ENCODE data around the gene RPF1. TPM values are rescaled to one million over a fixed set of nuclear protein-coding genes. Genes with fewer than 3 reads are reported as not detected.
A peak's percentile ranks its signal among the peaks of the same experiment; 100 is the strongest.
"Not testable (repeated sequence)": the region's sequence is repeated elsewhere in the genome, so short reads cannot be mapped to it uniquely, and the experiment has no call there.

Gene RPF1, protein sequence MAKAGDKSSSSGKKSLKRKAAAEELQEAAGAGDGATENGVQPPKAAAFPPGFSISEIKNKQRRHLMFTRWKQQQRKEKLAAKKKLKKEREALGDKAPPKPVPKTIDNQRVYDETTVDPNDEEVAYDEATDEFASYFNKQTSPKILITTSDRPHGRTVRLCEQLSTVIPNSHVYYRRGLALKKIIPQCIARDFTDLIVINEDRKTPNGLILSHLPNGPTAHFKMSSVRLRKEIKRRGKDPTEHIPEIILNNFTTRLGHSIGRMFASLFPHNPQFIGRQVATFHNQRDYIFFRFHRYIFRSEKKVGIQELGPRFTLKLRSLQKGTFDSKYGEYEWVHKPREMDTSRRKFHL
- total RNA-seq = 28.5 TPM

- no peak for FAIRE-seq
- peak; percentile 26 to 53 for DNase-seq (ENCODE audit: low spot score in 2 of 2)
Observed at GRCh38 chr1:84478876-84479868, at the start of gene RPF1. RPF1 (plus strand) TSS chr1:84479266; CDS start chr1:84479282, 16 bp downstream.

GRCh38 chr1:84430546-84430945, 48.5 kb upstream of the RPF1 start:
- FAIRE-seq (no peak), DNase-seq (ENCODE audit: low spot score in 2 of 2) (no peak)

GRCh38 chr1:84433258-84434080, 45.6 kb upstream of the RPF1 start:
- DNase-seq (ENCODE audit: low spot score in 2 of 2) (peak; percentile 27 to 33), FAIRE-seq (peak; percentile 90)

DNA sequence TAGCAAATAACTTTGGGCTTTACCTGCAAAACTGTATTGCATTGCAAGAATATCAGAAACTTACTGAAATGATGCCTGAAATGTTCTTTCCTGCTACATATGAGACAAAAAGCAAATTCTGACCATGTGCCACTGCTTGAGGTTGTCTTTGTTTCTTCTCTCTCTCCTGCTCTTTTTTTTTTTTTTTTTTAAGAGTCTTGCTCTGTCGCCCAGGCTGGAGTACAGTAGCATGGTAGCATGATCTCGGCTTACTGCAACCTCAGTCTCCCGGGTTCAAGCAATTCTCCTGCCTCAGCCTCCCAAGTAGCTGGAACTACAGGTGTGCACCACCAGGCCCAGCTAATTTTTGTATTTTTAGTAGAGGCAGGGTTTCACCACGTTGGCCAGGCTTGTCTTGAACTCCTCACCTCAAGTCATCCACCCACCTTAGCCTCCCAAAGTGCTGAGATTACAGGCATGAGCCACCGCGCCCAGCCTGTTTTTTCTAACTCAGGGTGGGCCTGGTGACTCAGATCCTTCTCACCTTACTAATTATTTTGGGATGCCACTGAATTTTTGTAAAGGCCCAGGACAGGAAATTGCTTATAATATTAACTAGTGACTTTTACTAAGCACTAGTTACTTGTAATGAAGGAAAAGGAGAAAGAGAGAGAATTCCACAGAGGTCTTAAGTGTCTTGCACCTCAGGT, 44.8 kb upstream of the RPF1 start:
- FAIRE-seq (no peak), DNase-seq (ENCODE audit: low spot score in 2 of 2) (no peak)

DNA sequence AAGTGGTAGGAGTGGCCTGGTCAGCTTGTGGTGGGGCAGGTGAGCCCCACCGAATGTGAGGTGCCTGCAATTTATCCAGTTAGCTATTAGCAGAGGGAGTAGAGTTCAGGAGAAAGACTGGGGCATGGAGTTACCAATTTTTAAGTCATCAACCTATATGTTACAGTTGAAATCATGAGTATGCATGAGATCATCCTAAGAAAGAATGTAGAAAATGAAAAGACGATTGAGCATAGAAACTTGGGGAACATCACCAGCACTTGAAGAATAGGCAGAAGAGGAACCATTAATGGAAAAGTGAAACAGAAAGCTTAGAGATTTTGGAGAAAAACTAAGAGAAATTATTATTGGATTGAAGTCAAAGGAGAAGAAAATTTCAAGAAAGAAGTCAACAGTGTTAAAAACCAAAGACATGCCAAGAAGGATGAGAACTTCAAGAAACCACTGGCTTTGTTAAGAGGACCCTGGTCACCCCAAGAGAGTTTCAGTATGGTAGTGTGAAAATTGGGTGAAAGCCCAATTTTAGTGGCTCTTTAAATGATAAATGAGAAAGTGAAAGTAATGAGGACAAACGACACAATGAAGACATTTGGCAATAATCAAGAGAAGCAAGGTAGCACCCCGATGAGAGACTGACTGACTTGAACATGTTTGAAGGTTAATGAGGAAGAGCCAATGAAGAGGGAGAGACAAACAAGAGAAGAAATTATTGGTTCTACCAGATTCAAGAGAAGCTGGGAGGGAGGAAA, 44.1 kb upstream of the RPF1 start:
- FAIRE-seq (no peak), DNase-seq (ENCODE audit: low spot score in 2 of 2) (no peak)

DNA sequence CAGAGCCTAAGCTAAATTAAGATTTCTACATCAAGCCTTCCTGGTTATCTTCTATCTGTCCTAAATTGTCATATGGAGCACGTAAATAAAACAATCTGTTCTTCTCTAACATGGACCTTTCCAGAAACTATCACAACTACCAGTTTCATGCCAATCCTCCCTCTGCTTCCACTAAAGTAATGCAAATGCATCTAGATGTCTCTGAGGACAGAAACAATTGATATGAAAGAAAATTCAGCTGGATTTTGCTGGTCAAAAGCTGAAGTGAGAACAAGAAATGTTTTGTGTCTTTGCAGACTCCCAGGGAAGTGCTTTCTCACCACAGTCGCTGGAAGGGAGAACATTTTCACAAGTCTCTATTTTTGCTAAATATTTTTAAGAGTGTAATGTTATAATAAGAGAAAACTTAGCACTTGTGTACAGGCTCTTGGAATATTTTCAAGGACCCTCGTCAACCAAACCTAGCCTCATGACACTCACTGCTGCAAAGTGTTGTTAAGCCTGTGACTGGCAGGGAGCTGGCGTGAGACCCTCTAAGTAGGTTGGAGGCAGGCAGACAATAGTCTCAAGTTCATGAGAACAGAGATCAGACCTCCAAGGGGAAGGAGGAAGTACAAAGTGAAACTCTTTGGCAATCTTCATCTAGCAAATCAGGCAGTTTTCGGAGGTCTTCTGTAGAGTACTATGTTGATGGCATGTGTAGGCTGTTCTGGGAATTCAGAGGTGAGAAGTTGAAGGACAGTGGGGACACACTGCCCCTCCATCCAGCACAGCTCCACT, 42.0 kb upstream of the RPF1 start:
- DNase-seq (ENCODE audit: low spot score in 2 of 2) (no peak), FAIRE-seq (no peak)

DNA sequence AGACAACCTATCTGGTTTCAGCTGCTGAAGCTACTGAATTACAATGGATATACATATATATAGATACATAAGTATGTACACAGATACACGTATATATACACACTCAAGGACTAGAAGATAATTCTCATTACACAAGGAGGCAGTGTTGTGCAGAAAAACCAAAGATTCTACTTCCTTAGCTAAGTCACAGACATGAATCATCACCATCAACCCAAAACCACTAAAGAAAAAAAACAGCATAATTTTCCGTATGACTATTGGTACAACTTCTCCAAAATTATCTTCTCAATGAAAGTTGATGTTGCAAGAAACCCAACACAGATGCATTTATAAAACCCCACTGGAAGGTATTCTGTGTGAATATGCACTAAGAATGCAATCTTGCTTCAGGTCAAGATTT, 36.8 kb upstream of the RPF1 start:
- peak; percentile 55 for FAIRE-seq
- peak; percentile 24 to 35 for DNase-seq (ENCODE audit: low spot score in 2 of 2)

DNA sequence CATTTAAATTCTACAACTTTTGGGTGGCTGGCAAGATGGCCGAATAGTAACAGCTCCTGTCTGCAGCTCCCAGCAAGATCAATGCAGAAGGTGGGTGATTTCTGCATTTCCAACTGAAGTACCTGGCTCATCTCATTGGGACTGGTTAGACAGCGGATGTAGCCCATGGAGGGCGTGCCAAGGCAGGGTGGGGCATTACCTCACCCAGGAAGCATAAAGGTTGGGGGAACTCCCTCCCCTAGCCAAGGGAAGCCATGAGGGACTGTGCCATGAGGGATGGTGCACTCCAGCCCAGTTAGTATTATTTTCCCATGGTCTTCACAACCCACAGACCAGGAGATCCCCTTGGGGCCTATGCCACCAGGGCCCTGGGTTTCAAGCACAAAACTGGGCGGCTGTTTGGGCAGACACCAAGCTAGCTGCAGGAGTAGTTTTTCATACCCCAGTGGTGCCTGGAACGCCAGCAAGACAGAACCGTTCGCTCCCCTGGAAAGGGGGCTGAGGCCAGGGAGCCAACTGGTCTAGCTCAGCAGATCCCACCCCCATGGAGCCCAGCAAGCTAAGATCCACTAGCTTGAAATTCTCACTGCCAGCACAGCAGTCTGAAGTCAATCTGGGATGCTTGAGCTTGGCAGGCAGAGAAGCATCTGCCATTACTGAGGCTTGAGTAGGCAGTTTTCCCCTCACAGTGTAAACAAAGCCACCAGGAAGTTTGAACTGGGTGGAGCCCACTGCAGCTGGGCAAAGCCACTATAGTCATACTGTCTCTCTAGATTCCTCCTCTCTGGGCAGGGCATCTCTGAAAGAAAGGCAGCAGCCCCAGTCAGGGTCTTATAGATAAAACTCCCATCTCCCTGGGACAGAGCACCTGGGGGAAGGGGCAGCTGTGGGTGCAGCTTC, 36.1 kb upstream of the RPF1 start:
- DNase-seq (ENCODE audit: low spot score in 2 of 2); FAIRE-seq: not testable (repeated sequence)

GRCh38 chr1:84448704-84449103, 30.4 kb upstream of the RPF1 start:
- FAIRE-seq; DNase-seq (ENCODE audit: low spot score in 2 of 2): not testable (repeated sequence)

GRCh38 chr1:84450910-84451309, 28.2 kb upstream of the RPF1 start:
- no peak for FAIRE-seq
- no peak for DNase-seq (ENCODE audit: low spot score in 2 of 2)

DNA sequence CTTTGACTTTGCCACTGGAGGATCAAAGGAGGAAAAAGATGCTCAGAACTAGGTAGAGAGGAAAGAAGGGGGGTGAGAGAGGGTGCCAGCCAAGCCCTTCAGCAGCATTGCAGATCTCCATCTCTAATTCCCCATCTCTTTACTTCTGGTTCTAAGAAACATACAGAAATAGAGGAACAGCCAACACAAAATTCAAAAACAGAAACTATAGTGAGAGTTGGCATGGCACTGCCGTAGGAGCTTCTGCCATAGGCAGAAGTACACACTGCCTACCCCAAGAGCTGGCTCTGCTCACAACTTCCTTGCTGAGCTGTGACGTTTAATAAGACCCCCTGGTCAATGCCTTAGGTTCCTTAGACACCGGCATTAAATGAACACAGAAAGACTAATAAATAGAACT, 26.6 kb upstream of the RPF1 start:
- FAIRE-seq = no peak
- no peak for DNase-seq (ENCODE audit: low spot score in 2 of 2)

- DNase-seq (ENCODE audit: low spot score in 2 of 2) = no peak
- FAIRE-seq = no peak
Observed at GRCh38 chr1:84462118-84462517, 16.9 kb upstream of the RPF1 start.

DNA sequence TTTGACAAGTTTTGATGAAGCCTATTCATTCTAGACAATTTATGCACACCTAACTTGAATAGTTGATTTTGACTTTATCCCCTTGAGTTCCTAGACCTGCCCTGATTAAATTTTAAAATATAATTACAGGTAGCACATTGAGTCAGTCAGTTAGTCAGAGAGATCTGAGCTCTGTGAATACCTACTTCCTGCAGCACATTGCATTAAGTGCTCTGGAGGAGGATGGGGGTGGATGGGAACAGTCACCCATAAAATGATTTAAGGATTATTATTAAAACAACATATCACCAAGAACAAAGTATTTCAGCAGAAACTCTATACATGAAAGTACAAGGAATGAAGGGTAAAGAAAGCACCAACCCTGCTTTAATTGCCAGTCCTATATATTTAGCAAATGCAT, 11.8 kb upstream of the RPF1 start:
- DNase-seq (ENCODE audit: low spot score in 2 of 2) = no peak
- no peak for FAIRE-seq

GRCh38 chr1:84476225-84476624, 2.8 kb upstream of the RPF1 start:
- DNase-seq (ENCODE audit: low spot score in 2 of 2) = no peak
- no peak for FAIRE-seq

DNA sequence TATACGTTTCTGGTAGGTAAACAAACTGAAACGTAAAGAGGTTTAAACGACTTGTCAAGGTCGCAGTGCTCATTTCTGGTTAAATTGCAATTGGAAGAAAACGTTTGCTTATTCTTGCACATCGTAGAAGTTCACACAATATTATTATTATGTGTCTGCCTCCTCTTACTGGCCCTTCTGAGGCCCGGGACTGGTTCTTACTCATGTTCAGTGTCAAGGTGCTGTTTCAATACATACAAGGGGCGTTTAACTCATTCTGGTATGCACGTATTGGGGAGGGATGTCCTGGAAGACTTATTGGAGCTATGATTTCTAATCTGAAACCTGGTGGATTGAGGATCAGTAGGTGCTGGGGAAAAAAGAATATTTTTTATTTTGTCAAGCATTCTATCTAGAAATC, 932 bp downstream of the RPF1 start:
- no peak for FAIRE-seq

DNA sequence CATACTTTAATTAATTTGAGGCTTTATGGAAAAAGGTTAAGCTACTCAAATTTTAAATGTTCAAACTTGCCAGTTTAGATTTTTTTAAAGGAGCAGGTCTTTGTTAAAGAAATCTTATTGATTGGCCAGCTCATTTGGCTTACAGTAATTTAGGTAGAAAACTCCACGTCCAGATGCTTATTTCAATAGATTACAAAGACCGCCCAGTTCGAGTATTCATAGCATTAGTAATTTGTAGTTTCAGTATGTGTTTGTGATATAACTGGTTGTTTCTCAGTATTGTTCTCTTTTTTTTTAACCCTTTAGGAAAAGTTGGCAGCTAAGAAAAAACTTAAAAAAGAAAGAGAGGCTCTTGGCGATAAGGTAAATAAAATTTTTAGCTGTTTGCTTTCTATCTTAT, 1.6 kb downstream of the RPF1 start:
- DNase-seq (ENCODE audit: low spot score in 2 of 2) = no peak
- FAIRE-seq = no peak

More for the DNA sequence above, 932 bp downstream of the RPF1 start:
- no peak for DNase-seq (ENCODE audit: low spot score in 2 of 2)

GRCh38 chr1:84481317-84481716, 2.3 kb downstream of the RPF1 start:
- DNase-seq (ENCODE audit: low spot score in 2 of 2) (no peak), FAIRE-seq (no peak)
